ENCODE measurements around the gene PCDHA4.

PCDHA4 gene

DNA sequence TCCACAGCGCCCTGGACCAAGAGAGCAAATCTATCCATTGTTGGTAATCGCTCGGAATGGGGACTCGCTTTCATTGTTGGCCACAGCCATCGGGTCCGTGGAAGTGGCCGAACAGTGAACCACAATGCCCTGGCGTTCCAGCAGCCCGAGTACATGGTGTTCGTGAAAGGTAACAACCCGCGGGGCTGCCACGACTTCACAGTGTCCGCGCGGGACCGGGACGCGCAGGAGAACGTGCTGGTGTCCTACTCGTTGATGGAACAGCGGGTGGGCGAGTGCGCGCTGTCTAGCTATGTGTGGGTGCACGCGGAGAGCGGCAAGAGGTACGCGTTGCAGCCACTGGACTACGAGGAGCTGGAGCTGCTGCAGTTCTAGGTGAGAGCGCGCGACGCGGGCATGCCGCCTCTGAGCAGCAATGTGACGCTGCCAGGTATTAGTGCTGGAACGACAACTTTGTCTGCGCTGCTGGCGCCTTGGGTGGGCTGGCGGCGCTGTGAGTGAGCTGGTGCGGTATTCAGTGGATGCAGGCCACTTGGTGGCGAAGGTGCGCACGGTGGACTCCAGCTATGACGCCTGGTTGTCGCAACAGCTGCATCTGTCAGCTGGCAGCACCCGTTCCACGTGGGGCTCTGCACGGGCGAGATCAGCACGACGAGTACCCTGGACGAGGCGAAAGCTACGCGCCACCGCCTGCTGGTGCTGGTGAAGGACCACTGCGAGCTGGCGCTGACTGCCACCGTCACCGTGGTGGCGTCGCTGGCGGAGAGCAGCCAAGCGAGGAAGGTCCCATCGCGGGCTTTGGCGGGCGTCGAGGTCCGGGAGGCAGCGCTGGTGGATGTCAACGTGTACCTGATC lies 55.8 kb downstream of the PCDHA4 start:
- DNase-seq = no peak

Measured in EL (cell line).